Activated CD4-positive, alpha-beta T cell treated with anti-CD3 and anti-CD28 coated beads, Interleukin-2, amount 10 ng/mL, durations not matched to agents 24 days and 14 days (primary cell): Measurements from ENCODE around the gene SPEF1. TPM values are rescaled to one million over a fixed set of nuclear protein-coding genes. Genes with fewer than 3 reads are reported as not detected.
A peak's percentile ranks its signal among the peaks of the same experiment; 100 is the strongest.

ENCODE experiments used
- DNase-seq: peaks from one replicate; pipeline ENCODE4 v3.0.0; 2022
- H3K27ac Mint-ChIP-seq: one replicate; pipeline ENCODE4 v1.8.0; 2022; ENCODE audit warnings: mild to moderate bottlenecking, mixed read lengths
- H3K27me3 Mint-ChIP-seq: one replicate; pipeline ENCODE4 v1.8.0; 2022; ENCODE audit warnings: mixed read lengths
- H3K36me3 Mint-ChIP-seq: one replicate; pipeline ENCODE4 v1.8.0; 2022; ENCODE audit warnings: low read depth, mild to moderate bottlenecking, mixed read lengths
- H3K4me1 Mint-ChIP-seq: one replicate; pipeline ENCODE4 v1.8.0; 2021; ENCODE audit warnings: mixed read lengths
- H3K4me3 Mint-ChIP-seq: one replicate; pipeline ENCODE4 v1.8.0; 2022; ENCODE audit warnings: mild to moderate bottlenecking, moderate library complexity, mixed read lengths
- H3K9me3 Mint-ChIP-seq: one replicate; pipeline ENCODE4 v1.8.0; 2021; ENCODE audit warnings: mixed read lengths
- intact Hi-C: fragments of 100-400 bp; cut with micrococcal nuclease; formaldehyde crosslinking; loops from one replicate; pipeline ENCODE4 v1.15.1; 2023
- total RNA-seq: library from RNA; stranded (reverse); gene quantifications from 2 replicates; pipeline ENCODE4 v1.2.3, GENCODE V29; 2022

The SPEF1 gene
- total RNA-seq, 1 donor from 2014 or later: not detected

- no peaks in the 10 kb centered on the region for H3K36me3 Mint-ChIP-seq
- no peak for DNase-seq
- H3K4me3 Mint-ChIP-seq: no peak overlapping the region
- no peak overlapping the region for H3K27ac Mint-ChIP-seq
- peaks cover 13% of the 10 kb centered on the region for H3K27me3 Mint-ChIP-seq
- peaks cover 6% of the 10 kb centered on the region for H3K4me1 Mint-ChIP-seq
- intact Hi-C loops: no loop called here
- H3K9me3 Mint-ChIP-seq: no peaks in the 10 kb centered on the region
Observed at GRCh38 chr20:3739926-3740451, 41.3 kb downstream of the SPEF1 start.

- H3K9me3 Mint-ChIP-seq: no peaks in the 10 kb centered on the region
- no peak overlapping the region for H3K4me3 Mint-ChIP-seq
- peaks cover 8% of the 10 kb centered on the region for H3K27me3 Mint-ChIP-seq
- H3K36me3 Mint-ChIP-seq: no peaks in the 10 kb centered on the region
- no peak for DNase-seq
- intact Hi-C loops: no loop called here
- H3K4me1 Mint-ChIP-seq: no peaks in the 10 kb centered on the region
- no peak overlapping the region for H3K27ac Mint-ChIP-seq
Observed at GRCh38 chr20:3739054-3739925, 42.0 kb downstream of the SPEF1 start.

GRCh38 chr20:3738111-3739053 lies 42.9 kb downstream of the SPEF1 start:
- no peaks in the 10 kb centered on the region for H3K4me1 Mint-ChIP-seq
- H3K36me3 Mint-ChIP-seq: no peaks in the 10 kb centered on the region
- intact Hi-C loops: no loop called here
- no peak for DNase-seq
- no peak overlapping the region for H3K27ac Mint-ChIP-seq
- peaks cover 10% of the 10 kb centered on the region for H3K27me3 Mint-ChIP-seq
- no peak overlapping the region for H3K4me3 Mint-ChIP-seq
- H3K9me3 Mint-ChIP-seq: no peaks in the 10 kb centered on the region

- no peaks in the 10 kb centered on the region for H3K4me1 Mint-ChIP-seq
- H3K9me3 Mint-ChIP-seq: no peaks in the 10 kb centered on the region
- DNase-seq: no peak
- no peak overlapping the region for H3K27ac Mint-ChIP-seq
- intact Hi-C loops: no loop called here
- H3K4me3 Mint-ChIP-seq: no peak overlapping the region
- H3K27me3 Mint-ChIP-seq: peaks cover 29% of the 10 kb centered on the region
- H3K36me3 Mint-ChIP-seq: no peaks in the 10 kb centered on the region
Observed at GRCh38 chr20:3735768-3736167, 45.5 kb downstream of the SPEF1 start.

GRCh38 chr20:3734111-3734843 lies 47.0 kb downstream of the SPEF1 start:
- H3K36me3 Mint-ChIP-seq: no peaks in the 10 kb centered on the region
- intact Hi-C loops: no loop called here
- H3K4me1 Mint-ChIP-seq: peaks cover 4% of the 10 kb centered on the region
- H3K9me3 Mint-ChIP-seq: no peaks in the 10 kb centered on the region
- H3K27ac Mint-ChIP-seq: no peak overlapping the region
- no peak for DNase-seq
- H3K27me3 Mint-ChIP-seq: peaks cover 38% of the 10 kb centered on the region
- no peak overlapping the region for H3K4me3 Mint-ChIP-seq

GRCh38 chr20:3733119-3733995 lies 47.9 kb downstream of the SPEF1 start:
- H3K4me1 Mint-ChIP-seq: peaks cover 4% of the 10 kb centered on the region
- H3K36me3 Mint-ChIP-seq: no peaks in the 10 kb centered on the region
- no peak overlapping the region for H3K27ac Mint-ChIP-seq
- H3K4me3 Mint-ChIP-seq: no peak overlapping the region
- no peak for DNase-seq
- H3K9me3 Mint-ChIP-seq: no peaks in the 10 kb centered on the region
- intact Hi-C loops: no loop called here
- peaks cover 40% of the 10 kb centered on the region for H3K27me3 Mint-ChIP-seq

GRCh38 chr20:3732327-3733118 lies 48.7 kb downstream of the SPEF1 start, which contains the start of gene HSPA12B:
TSS of gene HSPA12B (plus strand) at chr20:3732685. CDS start at chr20:3738675, 5,990 bp downstream.
- Mint-ChIP-seq H3K27me3 (peaks cover 46% of the 10 kb centered on the region), H3K4me1 (peaks cover 4% of the 10 kb centered on the region), H3K36me3 (no peaks in the 10 kb centered on the region), H3K4me3 (no peak within 1 kb of the TSS), H3K27ac (no peak within 1 kb of the TSS), H3K9me3 (no peaks in the 10 kb centered on the region)
- intact Hi-C loops: no loop called here
- no peak for DNase-seq

- H3K4me1 Mint-ChIP-seq: peaks cover 4% of the 10 kb centered on the region
- intact Hi-C loops: no loop called here
- no peak overlapping the region for H3K4me3 Mint-ChIP-seq
Observed at GRCh38 chr20:3731944-3732326, 49.3 kb downstream of the SPEF1 start.

GRCh38 chr20:3730803-3731672 lies 50.2 kb downstream of the SPEF1 start:
- Mint-ChIP-seq H3K4me1 (peaks cover 4% of the 10 kb centered on the region), H3K27me3 (peaks cover 52% of the 10 kb centered on the region), H3K36me3 (no peaks in the 10 kb centered on the region), H3K27ac (no peak overlapping the region), H3K9me3 (no peaks in the 10 kb centered on the region), H3K4me3 (no peak overlapping the region)
- no peak for DNase-seq
- intact Hi-C loops: no loop called here

More at GRCh38 chr20:3731944-3732326, 49.3 kb downstream of the SPEF1 start:
- Mint-ChIP-seq H3K27ac (no peak overlapping the region), H3K36me3 (no peaks in the 10 kb centered on the region), H3K27me3 (peaks cover 51% of the 10 kb centered on the region), H3K9me3 (no peaks in the 10 kb centered on the region)
- DNase-seq: no peak

GRCh38 chr20:3729811-3730540 lies 51.3 kb downstream of the SPEF1 start:
- H3K27ac Mint-ChIP-seq: peak overlapping the region; percentile 25
- no peaks in the 10 kb centered on the region for H3K36me3 Mint-ChIP-seq
- peaks cover 53% of the 10 kb centered on the region for H3K27me3 Mint-ChIP-seq
- no peaks in the 10 kb centered on the region for H3K9me3 Mint-ChIP-seq
- DNase-seq: no peak
- H3K4me3 Mint-ChIP-seq: no peak overlapping the region
- intact Hi-C loops: no loop called here
- H3K4me1 Mint-ChIP-seq: peaks cover 4% of the 10 kb centered on the region

GRCh38 chr20:3729378-3729777 lies 51.9 kb downstream of the SPEF1 start:
- H3K9me3 Mint-ChIP-seq: no peaks in the 10 kb centered on the region

More at GRCh38 chr20:3729378-3729777, 51.9 kb downstream of the SPEF1 start:
- H3K4me3 Mint-ChIP-seq: no peak overlapping the region
- H3K4me1 Mint-ChIP-seq: peaks cover 4% of the 10 kb centered on the region
- no peak overlapping the region for H3K27ac Mint-ChIP-seq
- H3K36me3 Mint-ChIP-seq: no peaks in the 10 kb centered on the region
- DNase-seq: no peak
- intact Hi-C loops: no loop called here
- peaks cover 52% of the 10 kb centered on the region for H3K27me3 Mint-ChIP-seq
